Lower leg skin (tissue), 3 donors: ENCODE measurements around the gene MPRIP.

Experiments
- POLR2A ChIP-seq, 2 donors: fragments of 450-650 bp; IDR thresholded peaks; one replicate each; pipeline ENCODE4 v1.6.1; 2016 to 2017; ENCODE audit warnings: antibody characterized with exemption in 2 of 2, mild to moderate bottlenecking in 1 of 2, moderate library complexity in 1 of 2
- TF ChIP-seq, protein P1 (sequence below), 3 donors: fragments of 450-650 bp; IDR thresholded peaks; one replicate each; pipeline ENCODE4 v1.5.1; 2016; ENCODE audit warnings: antibody characterized with exemption in 3 of 3, mild to moderate bottlenecking in 3 of 3, moderate library complexity in 2 of 3

DNA sequence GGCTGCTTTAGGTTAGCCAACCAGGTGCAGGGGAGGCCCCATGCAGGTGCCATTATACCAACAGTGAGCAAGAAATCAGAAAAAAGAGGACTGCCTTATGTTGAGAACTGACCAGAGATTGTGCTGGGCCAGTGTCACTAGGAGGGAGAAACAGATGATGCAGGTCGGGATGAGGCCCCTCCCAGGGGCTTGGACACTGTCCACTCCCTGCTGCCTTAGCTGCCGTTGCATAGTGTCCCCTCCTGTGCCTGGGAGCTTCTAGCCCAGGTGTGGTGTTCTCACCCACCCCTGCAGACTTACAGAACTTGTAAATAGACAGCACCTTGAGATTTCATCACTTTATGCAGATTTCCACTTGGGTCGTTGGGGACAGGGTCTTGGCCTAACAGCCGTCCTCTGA is 127.1 kb downstream of the MPRIP start:
- TF ChIP-seq, protein P1, sequence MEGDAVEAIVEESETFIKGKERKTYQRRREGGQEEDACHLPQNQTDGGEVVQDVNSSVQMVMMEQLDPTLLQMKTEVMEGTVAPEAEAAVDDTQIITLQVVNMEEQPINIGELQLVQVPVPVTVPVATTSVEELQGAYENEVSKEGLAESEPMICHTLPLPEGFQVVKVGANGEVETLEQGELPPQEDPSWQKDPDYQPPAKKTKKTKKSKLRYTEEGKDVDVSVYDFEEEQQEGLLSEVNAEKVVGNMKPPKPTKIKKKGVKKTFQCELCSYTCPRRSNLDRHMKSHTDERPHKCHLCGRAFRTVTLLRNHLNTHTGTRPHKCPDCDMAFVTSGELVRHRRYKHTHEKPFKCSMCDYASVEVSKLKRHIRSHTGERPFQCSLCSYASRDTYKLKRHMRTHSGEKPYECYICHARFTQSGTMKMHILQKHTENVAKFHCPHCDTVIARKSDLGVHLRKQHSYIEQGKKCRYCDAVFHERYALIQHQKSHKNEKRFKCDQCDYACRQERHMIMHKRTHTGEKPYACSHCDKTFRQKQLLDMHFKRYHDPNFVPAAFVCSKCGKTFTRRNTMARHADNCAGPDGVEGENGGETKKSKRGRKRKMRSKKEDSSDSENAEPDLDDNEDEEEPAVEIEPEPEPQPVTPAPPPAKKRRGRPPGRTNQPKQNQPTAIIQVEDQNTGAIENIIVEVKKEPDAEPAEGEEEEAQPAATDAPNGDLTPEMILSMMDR (IDR thresholded peaks at IDR 0.05), result no peak
- TF ChIP-seq POLR2A (IDR thresholded peaks at IDR 0.05), result no peak
